NCI-H526 (cell line): Measurements from ENCODE around the gene ITCH.
A peak's percentile ranks its signal among the peaks of the same experiment; 100 is the strongest.

Source experiments
- DNase-seq, 2 experiments: peaks; one replicate each; lab custom pipeline; 2025; lab: John Stamatoyannopoulos, UW

The ITCH gene

DNA sequence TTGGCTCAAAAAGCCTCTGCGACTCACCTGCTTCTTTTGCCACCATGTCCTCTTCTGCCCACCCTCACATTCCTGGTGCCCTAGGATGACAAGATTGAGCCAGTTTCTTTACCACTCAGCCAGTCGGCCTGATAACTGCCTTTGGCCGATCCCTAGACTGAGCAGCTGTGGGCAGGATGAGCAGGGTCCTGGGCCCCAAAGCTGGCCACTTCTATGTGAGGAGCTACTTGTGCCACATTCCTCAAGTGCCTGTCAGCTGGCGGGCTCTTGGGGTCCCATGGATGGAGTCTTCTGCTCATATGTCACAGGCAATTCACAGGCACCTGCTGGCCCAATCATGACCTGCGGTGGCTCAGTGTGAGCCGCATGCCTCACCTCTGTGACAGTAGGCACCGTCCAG lies 169.7 kb downstream of the ITCH start:
- no peak for DNase-seq

DNA sequence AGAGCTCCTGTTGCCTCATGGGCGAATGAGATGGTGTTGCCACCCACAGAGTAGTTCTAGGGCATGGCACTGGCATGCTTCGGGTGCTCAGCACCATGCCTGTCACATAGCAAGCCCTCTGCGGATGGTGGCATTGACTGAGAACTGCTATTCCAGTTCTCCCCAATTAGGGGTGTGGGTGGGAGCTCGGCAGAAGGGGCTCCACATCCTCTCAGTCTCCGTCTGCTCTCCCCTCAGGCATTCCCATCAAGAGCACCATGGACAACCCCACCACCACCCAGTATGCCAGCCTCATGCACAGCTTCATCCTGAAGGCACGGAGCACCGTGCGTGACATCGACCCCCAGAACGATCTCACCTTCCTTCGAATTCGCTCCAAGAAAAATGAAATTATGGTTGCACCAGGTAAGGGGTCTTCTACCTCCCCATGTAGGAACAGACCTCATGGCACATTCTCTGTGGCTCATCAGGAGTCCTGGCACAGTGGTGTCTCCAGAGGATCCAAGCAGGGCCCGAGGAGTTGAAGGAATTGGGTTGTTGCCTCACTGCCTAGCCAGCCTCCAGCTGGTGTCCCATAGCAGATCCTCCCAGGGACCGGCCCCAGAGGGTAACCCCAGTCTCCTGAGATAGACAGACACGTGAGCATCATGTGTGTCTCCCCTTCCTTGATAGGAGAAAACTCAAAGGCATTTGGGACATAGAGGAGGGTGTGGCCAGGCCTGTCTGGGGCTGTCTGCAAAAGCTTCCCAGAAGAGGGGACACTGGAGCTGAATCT lies 171.5 kb downstream of the ITCH start:
- DNase-seq, result no peak

DNA sequence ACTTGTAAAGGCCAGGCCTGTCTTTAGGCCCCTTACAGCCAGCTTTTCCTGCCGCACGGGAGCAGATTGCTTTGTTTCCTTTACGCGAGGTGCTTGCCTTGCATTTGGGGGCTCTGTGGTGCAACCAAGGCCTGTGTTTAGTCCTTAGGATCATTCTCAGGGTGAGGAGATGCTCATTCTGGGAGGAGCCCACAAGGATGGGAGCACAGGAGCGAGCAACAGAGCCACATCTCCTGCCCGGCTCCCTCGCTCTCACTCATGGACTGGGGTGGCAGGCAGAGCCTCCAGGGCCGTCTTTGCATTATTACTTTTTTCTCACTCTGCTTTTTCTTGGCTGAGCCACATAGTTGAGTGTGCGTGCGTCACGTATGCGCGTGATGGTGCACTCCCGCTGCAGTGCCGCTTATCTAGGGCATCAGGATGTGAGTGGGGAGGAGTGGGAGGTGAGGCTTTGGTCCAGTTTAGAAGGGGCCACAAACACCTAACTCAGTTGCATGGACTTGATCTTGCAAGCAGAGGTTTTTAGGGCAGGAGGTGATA lies 172.3 kb downstream of the ITCH start:
- no peak for DNase-seq

DNA sequence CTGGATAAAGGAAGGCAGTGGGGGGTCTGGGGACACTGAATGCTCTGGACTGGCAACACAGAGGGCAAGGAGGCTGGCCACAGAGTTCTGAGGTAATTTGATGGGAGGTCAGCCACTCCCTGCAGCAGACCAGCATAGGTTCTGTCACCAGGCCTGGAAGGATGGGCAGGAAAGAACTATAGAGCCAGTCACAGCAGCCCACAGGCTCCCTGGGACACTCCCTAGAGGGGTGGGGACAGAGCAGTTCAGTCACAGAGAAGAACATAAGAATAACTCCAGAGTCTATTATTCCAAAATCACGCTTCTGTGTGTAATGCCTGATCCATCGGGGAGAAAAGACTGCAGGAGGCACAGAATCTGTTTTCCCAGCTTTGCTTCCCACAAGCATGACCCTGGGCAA lies 172.8 kb downstream of the ITCH start:
- no peak for DNase-seq

DNA sequence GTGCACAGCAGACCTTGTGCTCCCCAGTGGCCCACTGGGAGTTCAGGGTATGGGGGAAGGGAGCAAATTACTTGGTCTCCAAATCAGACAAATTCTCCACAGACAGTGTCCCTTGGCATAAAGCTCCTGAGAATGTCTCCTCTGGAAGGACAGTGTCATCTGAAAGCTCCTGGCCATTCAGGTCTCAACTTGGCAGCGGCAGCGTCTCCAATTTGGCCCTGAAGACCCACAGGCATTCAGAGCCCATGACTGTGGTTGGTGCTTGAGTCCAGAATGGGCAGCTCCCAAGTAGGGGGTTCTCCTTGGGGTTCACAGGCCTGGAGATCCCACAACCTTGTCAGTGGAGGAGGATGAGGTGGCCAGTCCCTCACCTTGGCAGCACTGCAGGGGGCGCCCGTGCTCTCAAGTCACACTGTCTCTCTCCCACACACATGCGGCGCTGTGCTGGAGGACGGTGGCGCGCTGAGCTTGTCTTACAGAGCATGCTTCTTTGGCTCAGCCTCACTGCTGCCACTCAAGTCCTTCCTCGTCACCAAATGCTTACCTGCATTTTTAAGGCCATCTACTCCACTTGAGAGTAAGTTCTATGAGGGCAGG lies 173.8 kb downstream of the ITCH start:
- peak; percentile 62 to 92 for DNase-seq

DNA sequence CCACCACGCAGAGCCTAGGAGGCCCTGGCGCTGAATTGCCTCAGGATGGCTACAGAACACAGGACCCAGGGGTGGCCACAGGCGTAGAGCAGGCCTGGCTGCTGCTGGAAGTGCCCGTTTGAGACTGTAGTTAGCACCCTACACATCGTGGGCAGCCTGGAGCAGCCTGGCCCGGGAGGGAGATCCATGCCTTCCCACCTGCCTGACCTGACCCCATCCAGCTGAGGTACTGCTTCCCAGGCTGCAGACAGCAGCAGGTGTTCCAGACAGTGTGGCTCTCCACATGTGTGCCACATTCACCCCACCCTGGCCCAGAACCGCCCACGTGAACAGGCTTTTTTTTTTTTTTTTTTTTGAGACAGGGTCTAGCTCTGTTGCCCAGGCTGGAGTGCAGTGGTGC lies 174.6 kb downstream of the ITCH start:
- no peak for DNase-seq

DNA sequence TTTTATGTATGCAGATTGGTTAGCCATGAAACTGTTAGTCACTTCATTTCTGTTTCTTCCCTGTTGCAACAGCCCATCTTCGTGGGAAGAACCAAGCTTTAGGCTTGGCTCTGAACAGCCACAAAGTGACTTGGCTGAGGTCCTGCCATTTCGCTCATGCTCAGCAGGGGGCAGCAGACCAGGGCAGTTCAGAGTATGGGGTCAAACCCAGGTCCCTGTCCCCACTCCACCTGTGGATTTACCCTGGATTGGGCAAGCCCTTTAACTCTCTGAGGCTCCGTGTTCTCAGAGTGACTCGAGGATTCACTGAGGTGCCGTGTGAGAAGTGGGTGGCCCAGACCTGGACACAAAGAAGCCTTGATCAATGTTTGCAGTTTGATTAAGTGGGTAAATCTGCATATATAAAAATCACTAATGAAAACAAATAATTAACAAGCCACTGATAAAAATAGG lies 175.6 kb downstream of the ITCH start:
- DNase-seq, result peak in 1 of 2 experiments; percentile 70

DNA sequence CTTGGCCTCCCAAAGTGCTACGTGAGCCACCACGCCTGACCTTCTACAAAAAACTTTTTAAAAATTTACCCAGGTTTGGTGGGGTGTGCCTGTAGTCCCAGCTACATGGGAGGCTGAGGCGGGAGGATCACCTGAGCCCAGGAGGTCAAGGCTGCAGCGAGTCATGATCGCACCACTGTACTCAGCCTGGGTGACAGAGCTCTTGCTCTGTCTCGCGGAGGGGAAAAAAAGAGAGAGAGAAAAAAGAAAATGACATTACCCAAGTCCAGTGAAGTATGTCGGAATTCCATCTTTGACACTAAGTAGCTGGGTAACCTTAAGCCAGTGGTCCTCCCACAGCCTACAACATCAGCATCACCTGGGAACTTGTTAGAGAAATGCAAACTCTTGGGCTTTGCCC lies 176.7 kb downstream of the ITCH start:
- DNase-seq, result no peak

DNA sequence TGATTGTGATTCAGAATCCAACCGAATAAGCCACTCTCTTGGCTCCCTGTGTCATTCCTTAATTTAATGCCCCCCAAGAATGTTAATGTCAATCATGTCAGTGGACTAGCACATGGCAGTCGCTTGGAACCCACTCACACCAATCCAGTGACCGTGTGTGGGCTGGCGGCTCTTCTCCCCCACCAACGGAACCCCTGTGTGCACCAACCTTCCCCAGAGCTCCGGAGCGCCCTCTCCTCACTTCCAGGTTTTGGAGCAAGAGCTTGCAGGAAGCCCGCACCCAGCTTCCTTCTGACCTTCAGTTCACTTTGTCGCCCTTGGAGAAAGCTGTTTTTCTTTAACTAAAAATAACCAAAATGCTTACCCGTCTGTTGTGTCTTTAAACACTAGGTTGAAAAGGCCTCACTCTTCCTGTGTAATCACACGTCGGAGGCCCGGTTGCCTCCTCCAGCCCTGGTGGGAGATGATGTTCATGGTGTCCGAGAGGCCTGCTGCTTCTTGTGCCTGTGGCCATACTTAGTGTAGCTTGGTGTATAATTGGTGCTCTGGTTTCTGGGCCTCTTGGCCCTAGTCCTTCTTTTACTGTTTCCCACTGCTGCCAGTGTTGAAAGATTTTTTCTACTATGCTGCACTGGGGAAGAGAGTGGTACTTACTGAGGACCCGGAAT lies 177.7 kb downstream of the ITCH start:
- no peak for DNase-seq

DNA sequence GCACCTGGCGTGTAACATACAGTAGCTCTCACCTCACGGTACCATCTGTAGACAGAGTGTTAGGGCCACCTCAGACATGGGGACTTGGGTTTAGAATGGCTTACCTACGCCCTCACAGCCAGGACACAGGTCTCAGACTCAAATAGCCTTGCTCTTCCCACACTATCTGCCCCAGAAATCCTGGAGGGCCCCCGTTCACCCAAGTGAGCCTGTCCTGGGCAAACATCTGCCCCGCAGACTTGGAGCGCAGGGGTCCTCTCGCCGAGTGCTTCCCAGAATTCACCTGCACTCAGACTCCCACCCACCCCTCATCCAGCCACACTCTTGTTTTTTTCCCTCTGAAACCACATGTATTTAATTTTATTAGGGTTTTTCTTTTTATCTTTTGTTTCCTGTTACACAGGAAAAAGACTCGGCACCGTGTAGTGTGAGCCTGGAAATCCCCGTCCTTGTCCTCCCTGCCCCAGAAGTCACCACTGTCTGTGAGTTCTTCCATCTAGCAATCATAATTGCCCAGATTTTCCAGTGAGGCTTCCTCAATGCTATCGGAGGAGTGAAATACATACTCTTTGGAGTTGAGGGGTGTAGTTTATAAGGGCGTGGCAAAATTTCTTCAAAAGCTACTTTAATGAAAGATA lies 178.3 kb downstream of the ITCH start:
- no peak for DNase-seq

DNA sequence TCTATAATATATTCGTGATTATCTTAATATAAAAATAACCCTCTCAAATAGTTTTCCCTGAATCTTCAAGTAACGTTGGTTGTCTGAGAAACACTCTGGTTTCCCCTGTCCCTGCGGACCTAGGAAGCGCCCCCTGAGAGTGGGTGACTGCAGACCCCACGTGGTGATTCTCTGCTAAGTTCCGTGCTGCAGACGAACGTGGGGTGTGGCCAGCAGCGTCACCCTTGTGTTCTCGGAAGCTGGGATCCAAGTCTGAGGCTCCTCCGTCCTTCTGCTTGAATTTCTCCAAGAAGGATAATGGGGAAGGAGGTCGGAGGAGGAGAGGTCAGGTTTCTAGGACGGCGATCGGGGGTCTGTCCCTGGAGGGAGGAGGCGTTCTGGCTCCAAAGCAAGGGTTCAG lies 178.8 kb downstream of the ITCH start:
- no peak for DNase-seq

DNA sequence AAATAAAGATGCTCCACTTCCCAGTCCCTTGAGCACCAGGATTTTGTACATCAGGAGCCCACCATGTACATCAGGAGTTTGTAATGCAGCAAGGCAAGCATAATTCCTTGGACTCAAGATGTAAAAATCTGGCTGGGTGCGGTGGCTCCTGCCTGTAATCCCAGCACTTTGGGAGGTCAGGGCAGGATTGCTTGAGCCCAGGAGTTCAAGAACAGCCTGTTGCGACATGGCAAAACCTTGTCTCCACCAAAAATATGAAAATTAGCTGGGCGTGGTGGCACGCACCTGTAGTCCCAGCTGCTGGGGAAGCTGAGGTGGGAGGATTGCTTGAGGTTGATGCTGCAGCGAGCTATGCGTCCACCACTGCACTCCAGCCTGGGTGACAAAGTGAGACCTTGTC lies 179.4 kb downstream of the ITCH start:
- no peak for DNase-seq

DNA sequence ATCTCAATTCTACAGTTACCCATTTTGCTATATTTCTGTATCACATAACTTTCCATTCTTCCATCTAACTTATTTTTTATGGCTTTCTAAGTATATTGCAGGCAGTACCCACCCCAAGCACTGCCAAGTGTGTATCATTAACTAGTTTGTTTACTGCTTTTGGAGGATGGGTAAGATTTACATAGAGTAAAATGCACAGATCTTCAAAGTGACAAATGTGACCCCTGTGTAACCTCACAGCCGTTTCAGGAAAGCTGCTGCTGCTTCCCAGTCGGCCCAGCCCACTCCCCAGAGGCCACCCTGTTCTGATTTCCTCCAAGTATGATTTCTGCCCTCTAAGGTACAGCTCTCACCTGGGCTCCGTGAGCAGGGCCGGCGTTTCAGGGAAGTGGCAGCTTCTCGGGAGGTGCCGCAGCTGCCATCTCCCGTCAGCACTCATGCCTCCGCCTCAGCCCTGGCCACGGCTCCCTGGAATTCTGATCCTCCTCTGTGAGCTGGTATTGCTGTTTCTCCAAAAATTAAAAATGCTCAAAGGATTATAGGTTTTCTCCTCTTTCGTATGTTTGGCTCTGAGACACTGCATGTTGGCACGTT lies 180.5 kb downstream of the ITCH start:
- DNase-seq, result no peak

DNA sequence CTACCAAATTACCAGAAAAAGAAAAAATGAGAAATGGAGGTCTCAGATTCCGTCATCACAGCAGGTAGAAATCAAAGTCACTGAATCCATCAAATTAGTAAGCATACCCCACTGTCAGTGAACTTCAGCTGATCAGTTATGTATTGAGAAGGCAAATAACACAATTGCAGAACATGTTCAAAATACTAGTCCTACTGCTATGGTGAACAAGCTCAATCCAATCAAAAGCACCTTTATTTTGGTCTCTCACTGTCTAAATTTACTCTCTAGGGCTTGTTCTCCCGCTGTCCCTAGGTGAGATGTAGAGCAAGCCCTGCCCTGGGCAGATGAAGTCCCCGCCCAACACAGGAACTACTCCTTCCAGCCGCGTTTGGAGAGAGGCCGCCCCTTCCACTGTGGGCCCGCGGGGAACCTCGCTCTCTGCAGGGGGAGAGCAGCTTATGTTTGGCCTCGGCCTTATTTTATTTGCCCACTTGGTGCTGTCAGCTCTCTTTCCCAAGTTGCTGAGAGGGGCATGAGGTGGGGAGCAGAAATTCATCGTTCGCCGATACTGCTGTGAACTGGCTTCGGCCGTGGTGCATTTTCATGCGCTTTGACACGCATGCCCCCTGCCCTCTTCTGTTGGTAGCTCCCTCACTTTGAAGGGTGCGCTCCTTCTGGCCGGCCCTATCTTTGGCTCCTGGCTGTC lies 181.2 kb downstream of the ITCH start:
- DNase-seq, result peak in 1 of 2 experiments; percentile 19

DNA sequence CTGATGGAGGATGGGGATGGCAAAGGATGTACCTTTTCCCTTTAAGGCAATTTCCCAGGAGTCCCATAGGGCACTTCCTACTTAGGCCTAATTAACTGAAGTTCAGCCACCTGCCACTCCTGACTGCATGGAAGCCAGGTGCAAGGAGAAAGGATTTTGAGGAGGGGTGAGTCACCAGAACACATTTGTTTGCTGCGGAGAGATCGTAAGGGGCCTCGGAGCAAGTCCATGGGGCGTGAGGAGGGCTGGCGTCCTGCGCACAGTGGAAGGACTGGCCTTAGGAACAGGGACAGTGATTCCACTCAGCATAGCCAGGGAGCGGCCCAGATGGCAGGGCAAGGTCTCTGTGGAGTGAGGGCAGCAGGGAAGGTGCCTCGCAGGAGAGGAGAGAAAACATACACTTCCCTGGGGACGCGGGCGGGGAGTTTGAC lies 183.7 kb downstream of the ITCH start:
- DNase-seq, result peak; percentile 68 to 89

DNA sequence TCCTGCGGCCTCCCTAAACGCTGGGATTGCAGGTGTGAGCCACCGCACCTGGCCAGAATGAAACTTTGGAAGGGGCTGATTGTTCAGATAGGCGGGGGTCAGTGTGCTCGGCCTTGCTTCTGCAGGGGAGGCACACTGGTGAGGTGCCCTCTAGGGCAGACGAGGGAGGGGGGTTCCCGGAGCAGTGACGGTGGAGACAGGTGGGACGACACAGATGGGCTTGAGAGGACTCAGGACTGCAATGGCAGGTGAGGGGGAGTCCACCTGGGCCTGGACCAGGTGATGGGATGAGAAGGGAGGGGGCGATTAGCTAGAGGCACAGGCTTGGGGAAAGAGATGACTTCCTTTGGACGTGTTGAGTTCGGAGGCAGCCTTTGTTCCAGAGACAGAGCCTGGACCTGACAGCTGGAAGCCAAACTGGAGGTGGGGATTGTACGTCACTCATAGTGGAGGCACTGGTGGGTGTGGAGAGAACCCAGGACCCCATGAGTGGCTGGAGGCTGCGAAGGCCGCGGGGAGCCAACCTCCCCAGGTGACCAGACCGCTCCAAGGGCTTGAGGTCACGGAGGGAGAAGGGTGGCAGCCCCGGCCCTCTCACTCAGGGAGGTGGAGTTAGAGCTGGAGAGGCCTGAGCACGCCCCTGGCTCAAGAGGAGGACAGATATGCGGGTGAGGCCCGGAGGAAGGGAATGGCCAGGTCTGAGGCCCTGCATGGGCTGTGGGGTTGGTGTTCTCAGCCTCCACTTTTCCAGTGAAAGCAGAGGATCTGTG lies 185.0 kb downstream of the ITCH start:
- DNase-seq, result no peak

DNA sequence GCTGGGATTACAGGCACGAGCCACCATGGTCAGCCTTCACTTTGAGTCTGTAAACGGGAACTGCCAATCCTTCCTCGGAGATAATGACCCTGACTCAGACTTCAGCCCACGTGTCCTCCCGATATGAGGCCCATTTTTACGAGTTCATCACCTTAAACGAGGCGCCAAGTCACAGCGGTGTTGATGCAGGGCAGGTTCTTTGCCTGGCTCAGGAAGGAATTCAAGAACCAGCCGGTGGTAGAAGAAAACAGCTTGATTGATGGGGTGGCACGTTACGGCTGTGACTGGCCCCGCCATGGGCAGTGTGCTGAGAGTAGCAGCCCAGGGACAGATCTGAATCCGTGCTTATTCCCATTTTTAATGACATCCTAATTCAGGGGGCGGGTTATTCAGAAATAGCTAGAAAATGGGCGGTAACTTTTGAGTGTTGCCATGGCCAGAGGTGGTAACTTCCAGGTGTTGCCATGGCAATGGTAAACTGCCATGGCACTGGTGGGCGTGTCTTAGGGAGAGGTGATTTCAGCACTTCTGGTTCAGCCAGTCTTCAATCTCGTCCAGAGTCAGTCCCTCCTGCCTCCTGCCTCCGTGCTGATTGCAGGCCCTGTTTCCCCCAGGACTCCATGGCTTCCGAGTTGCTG lies 186.3 kb downstream of the ITCH start:
- DNase-seq, result peak in 1 of 2 experiments; percentile 31

DNA sequence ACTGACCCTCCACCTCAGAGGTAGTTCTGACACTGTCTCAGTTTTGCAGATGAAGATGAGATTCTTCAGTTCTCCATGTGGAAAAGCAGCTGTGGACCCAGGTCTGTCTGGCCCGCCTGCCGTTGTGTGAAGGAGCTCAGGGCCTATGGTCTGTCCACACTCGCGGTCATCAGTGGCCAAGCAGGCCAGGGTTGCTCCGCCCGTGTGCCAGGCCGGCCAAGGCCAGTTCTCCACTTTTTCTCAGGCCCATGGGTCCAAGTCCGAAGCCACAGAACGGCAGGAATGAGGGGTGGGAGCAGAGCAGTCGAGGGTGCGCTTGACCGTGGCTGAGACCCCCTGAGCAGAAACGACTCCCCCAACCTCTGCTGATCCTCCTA lies 186.8 kb downstream of the ITCH start:
- DNase-seq, result no peak

DNA sequence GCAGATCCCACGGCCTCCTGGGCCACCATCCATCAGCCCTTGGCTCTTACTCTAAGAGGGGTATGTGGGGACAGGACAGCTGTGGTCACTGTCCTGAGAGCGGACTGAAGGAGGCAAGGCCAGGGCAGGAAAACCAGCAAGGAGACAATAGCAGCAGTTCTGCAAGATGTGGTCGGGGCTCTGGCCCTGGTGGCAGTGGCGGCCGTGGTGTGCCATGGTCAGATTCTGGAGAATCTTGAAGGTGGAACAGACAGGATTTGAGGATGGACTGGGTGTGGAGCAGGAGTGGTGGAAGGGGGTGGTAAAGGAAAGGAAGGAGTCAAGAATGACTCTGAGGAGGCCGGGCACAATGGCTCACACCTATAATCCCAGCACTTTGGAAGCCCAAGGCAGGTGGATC lies 189.5 kb downstream of the ITCH start:
- DNase-seq, result no peak

DNA sequence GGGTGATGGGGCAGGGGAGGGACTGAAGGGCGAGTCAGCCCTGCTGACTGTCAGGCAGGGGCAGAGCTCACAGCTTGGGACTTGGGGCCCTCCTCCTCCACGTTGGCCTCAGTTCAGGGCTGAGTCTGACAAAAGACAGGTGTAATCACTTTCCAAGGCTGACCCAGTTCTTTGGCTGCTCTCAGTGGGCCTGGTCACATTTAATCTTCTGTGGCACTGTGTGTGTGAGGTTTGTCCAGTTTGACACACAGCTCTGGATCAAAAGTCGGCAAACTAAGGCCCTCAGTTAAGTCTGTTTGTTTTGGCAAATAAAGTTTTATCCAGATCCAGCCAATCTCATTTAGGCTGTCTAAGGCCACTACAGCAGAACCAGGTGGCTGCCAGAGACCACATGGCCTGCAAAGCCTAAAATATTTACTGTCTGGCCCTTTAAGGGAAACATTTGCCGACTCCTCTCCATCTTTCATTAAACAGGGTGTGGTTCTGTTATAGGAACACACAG lies 190.3 kb downstream of the ITCH start:
- peak; percentile 18 to 23 for DNase-seq
